Stomach (tissue), 9 donors: Measurements from ENCODE around the gene CD3G. TPM values are rescaled to one million over a fixed set of nuclear protein-coding genes. Genes with fewer than 3 reads are reported as not detected.

Experiments used
- DNase-seq, 2 donors: peaks; one replicate each; pipeline versions ENCODE4 v3.0.0 to v3.0.0-alpha.2; 2013 to 2019
- H3K27ac ChIP-seq, 5 donors: fragments of 200-600 bp in 4 of 5; sonication (generic) in 4 of 5; one replicate each; pipeline ENCODE4 v1.5.1; 2013 to 2019; ENCODE audit warnings: mild to moderate bottlenecking in 1 of 5, moderate library complexity in 1 of 5
- H3K27me3 ChIP-seq, 3 donors: fragments of 200-600 bp; sonication (generic); one replicate each; pipeline ENCODE4 v1.5.1; 2017 to 2019; ENCODE audit warnings: mixed run types in 1 of 3
- H3K36me3 ChIP-seq, 4 donors: fragments of 200-600 bp; sonication (generic); 1 replicate in 3 of 4; 2 replicates in 1 of 4; pipeline ENCODE4 v1.5.1; 2016 to 2019
- H3K4me1 ChIP-seq, 4 donors: fragments of 200-600 bp; sonication (generic); one replicate each; pipeline ENCODE4 v1.5.1; 2016 to 2019
- H3K4me3 ChIP-seq, 4 donors: fragments of 200-600 bp; sonication (generic) in 3 of 4; one replicate each; pipeline ENCODE4 v1.5.1; 2016 to 2019; ENCODE audit warnings: mild to moderate bottlenecking in 1 of 4
- H3K9me3 ChIP-seq, 4 donors: fragments of 200-600 bp; sonication (generic); one replicate each; pipeline ENCODE4 v1.5.1; 2016 to 2019
- EP300 ChIP-seq: sonication (generic); formaldehyde crosslinking; IDR thresholded peaks from one replicate; pipeline ENCODE4 v1.6.1; 2017; ENCODE audit warnings: antibody characterized with exemption
- POLR2A ChIP-seq, 4 donors: fragments of 450-650 bp; IDR thresholded peaks; one replicate each; pipeline ENCODE4 v1.6.1; 2016; ENCODE audit warnings: antibody characterized with exemption in 4 of 4, control low read depth in 2 of 4, mild to moderate bottlenecking in 1 of 4, moderate library complexity in 1 of 4
- POLR2AphosphoS5 ChIP-seq, 3 donors: sonication (generic); formaldehyde crosslinking; IDR thresholded peaks; one replicate each; pipeline ENCODE4 v1.6.1; 2016; ENCODE audit warnings: antibody characterized with exemption in 3 of 3
- WGBS, 5 donors: extraction: QIAGEN DNeasy Blood & Tissue Kit in 3 of 5; methylation state at CpG; one replicate each; pipeline versions ENCODE4 v1.1.5 to v1.1.7; 2013 to 2018; 5-methylcytosine and 5-hydroxymethylcytosine counted together
- intact Hi-C: fragments of 100-400 bp; cut with DNase I; formaldehyde crosslinking; loops from one replicate; pipeline ENCODE4 v1.15.1; 2023; ENCODE audit warnings: low total_unique reads
- polyA plus RNA-seq, 3 donors: library from polyadenylated mRNA; stranded (reverse); fragments of 200-250 nt; gene quantifications; one replicate each; pipeline ENCODE4 v1.2.3, GENCODE V29; 2013
- total RNA-seq, 5 donors: library from RNA; depleted of rRNA; stranded (reverse); fragments of >200 nt; gene quantifications; one replicate each; pipeline versions ENCODE4 v1.1.0 to v1.2.3, GENCODE V29; 2014 to 2016
- TF ChIP-seq, protein P1 (sequence below), 7 experiments: fragments of 450-650 bp in 4 of 7; fragments of 200-600 bp in 3 of 7; sonication (generic) in 3 of 7; IDR thresholded peaks; one replicate each; pipeline ENCODE4 v1.5.1; 2016 to 2019; ENCODE audit warnings: antibody characterized with exemption in 7 of 7, control low read depth in 2 of 7, mild to moderate bottlenecking in 1 of 7
- donor health status: healthy with polysubstance abuse.
- donor health status: Bipolar disorder and iron deficiency.
- donor health status: healthy.

Gene CD3G
- total and polyA plus RNA-seq, 8 donors = 0.18 to 9.5 (median 1.2) TPM; not detected in 3

DNA sequence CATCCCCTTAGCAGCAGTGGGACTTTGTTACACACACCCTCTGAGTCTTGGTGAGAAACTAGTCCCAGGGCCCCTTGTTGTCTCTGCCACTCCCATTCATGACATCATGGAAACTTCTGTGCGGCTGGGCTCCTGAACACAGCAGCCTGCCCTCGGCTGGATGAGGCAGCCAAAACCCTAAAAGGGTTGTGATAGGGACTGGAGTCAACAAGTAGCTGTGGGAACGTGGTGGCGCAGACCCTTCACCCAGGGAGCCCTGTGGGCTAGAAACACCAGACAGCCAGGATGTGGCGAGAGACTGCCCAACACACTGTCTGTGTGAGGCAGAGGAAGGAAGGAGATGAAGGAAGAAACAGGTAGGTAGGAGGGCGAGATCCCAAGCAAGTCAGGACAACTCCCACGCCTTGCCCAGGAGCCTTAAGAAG, 5.5 kb upstream of the CD3G start:
- H3K9me3 ChIP-seq = no peaks in the 10 kb centered on the region
- 40 to 65% (median 50%) methylated on average over 7 of the region's 7 CpGs for WGBS, 5 donors
- no peaks in the 10 kb centered on the region for H3K4me1 ChIP-seq
- intact Hi-C loops = no loop called here
- TF ChIP-seq, protein P1, sequence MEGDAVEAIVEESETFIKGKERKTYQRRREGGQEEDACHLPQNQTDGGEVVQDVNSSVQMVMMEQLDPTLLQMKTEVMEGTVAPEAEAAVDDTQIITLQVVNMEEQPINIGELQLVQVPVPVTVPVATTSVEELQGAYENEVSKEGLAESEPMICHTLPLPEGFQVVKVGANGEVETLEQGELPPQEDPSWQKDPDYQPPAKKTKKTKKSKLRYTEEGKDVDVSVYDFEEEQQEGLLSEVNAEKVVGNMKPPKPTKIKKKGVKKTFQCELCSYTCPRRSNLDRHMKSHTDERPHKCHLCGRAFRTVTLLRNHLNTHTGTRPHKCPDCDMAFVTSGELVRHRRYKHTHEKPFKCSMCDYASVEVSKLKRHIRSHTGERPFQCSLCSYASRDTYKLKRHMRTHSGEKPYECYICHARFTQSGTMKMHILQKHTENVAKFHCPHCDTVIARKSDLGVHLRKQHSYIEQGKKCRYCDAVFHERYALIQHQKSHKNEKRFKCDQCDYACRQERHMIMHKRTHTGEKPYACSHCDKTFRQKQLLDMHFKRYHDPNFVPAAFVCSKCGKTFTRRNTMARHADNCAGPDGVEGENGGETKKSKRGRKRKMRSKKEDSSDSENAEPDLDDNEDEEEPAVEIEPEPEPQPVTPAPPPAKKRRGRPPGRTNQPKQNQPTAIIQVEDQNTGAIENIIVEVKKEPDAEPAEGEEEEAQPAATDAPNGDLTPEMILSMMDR (IDR thresholded peaks at IDR 0.05) = no peak
- TF ChIP-seq EP300 (no peak), POLR2AphosphoS5 (IDR thresholded peaks at IDR 0.05) (no peak), POLR2A (IDR thresholded peaks at IDR 0.05) (no peak)
- H3K36me3 ChIP-seq = no peaks in the 10 kb centered on the region
- H3K27ac ChIP-seq = peak overlapping the region; percentile 5 to 60 (median 47)
- peak; percentile 66 to 90 for DNase-seq
- H3K27me3 ChIP-seq = peaks cover 0 to 4% (median 0%) of the 10 kb centered on the region in 3 donors
- H3K4me3 ChIP-seq = no peak overlapping the region

DNA sequence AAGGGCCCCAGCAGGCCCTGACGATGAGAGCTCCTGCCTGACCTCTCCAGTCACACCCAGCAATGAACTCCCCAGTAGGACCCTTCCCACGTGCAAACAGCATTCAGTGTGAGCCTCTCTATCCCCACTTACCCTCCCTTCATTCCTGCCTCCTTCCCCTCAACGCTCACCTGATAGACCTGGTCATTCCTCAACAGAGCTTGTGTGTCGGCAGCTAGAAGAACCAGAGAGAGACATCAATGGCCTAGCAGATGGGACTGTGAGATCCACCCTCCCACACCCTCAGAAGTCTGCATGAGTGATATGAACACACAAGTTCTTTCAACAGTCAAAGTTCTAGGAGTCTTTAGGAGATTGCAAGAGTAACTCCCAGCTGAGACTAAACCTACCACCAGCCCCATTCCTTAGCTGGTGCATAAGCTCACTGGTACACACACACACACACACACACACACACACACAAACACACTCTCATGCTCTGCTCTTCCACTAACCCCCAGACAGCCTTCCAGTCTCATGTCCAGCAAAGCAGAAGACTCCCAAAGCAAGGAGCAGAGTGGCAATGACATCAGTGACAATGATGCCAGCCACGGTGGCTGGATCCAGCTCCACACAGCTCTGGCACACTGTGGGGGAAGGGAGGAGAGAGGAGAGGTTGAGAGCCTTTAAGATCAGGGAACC, 4.7 kb upstream of the CD3G start:
- no peaks in the 10 kb centered on the region for H3K9me3 ChIP-seq
- H3K4me3 ChIP-seq = no peak overlapping the region
- intact Hi-C loops = no loop called here
- H3K36me3 ChIP-seq = no peaks in the 10 kb centered on the region
- H3K27ac ChIP-seq = peak overlapping the region in 4 of 5 donors; percentile 42 to 60 (median 48)
- 80 to 87% (median 81%) methylated on average over 5 of the region's 5 CpGs for WGBS, 5 donors
- peaks cover 0 to 8% (median 0%) of the 10 kb centered on the region in 3 donors for H3K27me3 ChIP-seq
- no peak for TF ChIP-seq EP300
- no peak for TF ChIP-seq POLR2AphosphoS5 (IDR thresholded peaks at IDR 0.05)
- TF ChIP-seq POLR2A (IDR thresholded peaks at IDR 0.05) = no peak
- TF ChIP-seq, protein P1 (IDR thresholded peaks at IDR 0.05) = no peak
- no peaks in the 10 kb centered on the region for H3K4me1 ChIP-seq
- DNase-seq = no peak

DNA sequence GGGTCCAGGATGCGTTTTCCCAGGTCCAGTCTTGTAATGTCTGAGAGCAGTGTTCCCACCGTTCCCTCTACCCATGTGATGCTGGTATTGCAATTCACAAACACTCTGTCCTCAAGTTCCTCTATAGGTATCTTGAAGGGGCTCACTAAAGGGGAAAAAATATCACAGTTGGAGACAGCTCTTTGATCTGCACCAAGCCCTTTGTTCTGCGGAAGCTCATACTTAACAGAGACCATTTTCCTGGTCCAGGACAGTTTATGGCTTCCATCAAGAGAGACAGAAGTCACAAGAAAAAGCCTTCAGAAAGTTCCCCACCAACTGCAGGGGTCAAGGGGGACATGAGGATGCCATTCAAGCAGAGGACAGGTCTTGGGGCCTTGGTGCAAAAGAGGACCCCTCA, 3.7 kb upstream of the CD3G start:
- Histone ChIP-seq H3K4me3 (peak overlapping the region in 2 of 4 donors; percentile 1 to 21), H3K27me3 (peaks cover 0 to 8% (median 0%) of the 10 kb centered on the region in 3 donors), H3K4me1 (no peaks in the 10 kb centered on the region), H3K36me3 (no peaks in the 10 kb centered on the region), H3K27ac (no peak overlapping the region), H3K9me3 (no peaks in the 10 kb centered on the region)
- DNase-seq = no peak
- WGBS, 5 donors = 67 to 89% (median 86%) methylated on average over 3 of the region's 3 CpGs
- TF ChIP-seq, protein P1 (IDR thresholded peaks at IDR 0.05) = no peak
- no peak for TF ChIP-seq POLR2A (IDR thresholded peaks at IDR 0.05)
- no peak for TF ChIP-seq EP300
- TF ChIP-seq POLR2AphosphoS5 (IDR thresholded peaks at IDR 0.05) = no peak
- intact Hi-C loops = no loop called here

DNA sequence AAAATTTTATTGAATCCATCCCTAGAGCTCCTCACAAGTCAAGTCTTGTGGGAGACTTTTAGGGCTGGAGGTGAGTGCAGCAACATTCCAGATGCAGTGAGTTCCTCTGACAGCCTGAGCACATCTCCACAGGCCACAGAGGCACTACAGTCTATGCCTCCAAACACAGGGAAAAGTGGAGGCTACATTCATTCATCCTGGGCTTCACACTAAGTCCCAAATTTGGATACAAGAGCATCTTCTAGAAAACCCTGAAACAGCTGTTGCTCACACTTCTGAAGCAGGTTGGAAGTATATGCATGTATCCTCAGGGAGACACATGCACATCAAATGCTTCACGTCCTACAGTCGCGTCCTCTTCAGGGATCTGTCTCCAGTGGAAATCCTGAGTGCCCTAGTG, 2.9 kb upstream of the CD3G start:
- TF ChIP-seq POLR2A (IDR thresholded peaks at IDR 0.05) (no peak), EP300 (no peak), POLR2AphosphoS5 (IDR thresholded peaks at IDR 0.05) (no peak)
- TF ChIP-seq, protein P1 (IDR thresholded peaks at IDR 0.05) = no peak
- Histone ChIP-seq H3K4me3 (peak overlapping the region in 3 of 4 donors; percentile 9 to 24 (median 21)), H3K9me3 (no peaks in the 10 kb centered on the region), H3K27ac (peak overlapping the region in 1 of 5 donors; percentile 40), H3K36me3 (no peaks in the 10 kb centered on the region), H3K4me1 (no peaks in the 10 kb centered on the region), H3K27me3 (peaks cover 0 to 8% (median 0%) of the 10 kb centered on the region in 3 donors)
- DNase-seq = no peak
- intact Hi-C loops = no loop called here
- WGBS, 5 donors = 86 to 97% (median 93%) methylated on average over 3 of the region's 3 CpGs
